HL-60 (cell line): ENCODE data around the gene KCNK18.

Experiments used
- DNase-seq, 2 experiments: peaks; one replicate each; pipeline ENCODE4 v3.0.0-alpha.2; 2010 to 2020; ENCODE audit warnings: low read depth in 1 of 2, low spot score in 1 of 2
- H3K27ac ChIP-seq: fragments of 250-450 bp; sonication (Bioruptor Pico); replicated peaks from 2 replicates; pipeline ENCODE4 v1.5.1; 2020; ENCODE audit warnings: mild to moderate bottlenecking, moderate library complexity
- H3K27me3 ChIP-seq: fragments of 250-450 bp; sonication (Bioruptor Pico); 2 replicates; pipeline ENCODE4 v1.5.1; 2021; ENCODE audit warnings: mild to moderate bottlenecking, moderate library complexity; ENCODE audit not compliant: insufficient read depth, poor library complexity, severe bottlenecking
- H3K4me3 ChIP-seq: replicated peaks from 2 replicates; pipeline ENCODE4 v1.5.1; 2011; ENCODE audit warnings: mild to moderate bottlenecking, control low read depth, low read length; ENCODE audit not compliant: insufficient read depth
- GABPA ChIP-seq: IDR thresholded peaks from 2 replicates; pipeline ENCODE4 v1.6.1; 2012; ENCODE audit warnings: low read depth
- POLR2AphosphoS5 ChIP-seq: IDR thresholded peaks from 2 replicates; pipeline ENCODE4 v1.6.1; 2012; ENCODE audit warnings: low read depth
- SPI1 ChIP-seq: IDR thresholded peaks from 2 replicates; pipeline ENCODE4 v1.6.1; 2012; ENCODE audit warnings: low read depth, mild to moderate bottlenecking, borderline replicate concordance
- TF ChIP-seq, protein P1 (sequence below): IDR thresholded peaks from one replicate; pipeline ENCODE4 v1.5.1; 2011; ENCODE audit warnings: low read length, control low read depth, inconsistent platforms; ENCODE audit not compliant: insufficient read depth
- TF ChIP-seq, protein P2 (sequence below): IDR thresholded peaks from 2 replicates; pipeline ENCODE4 v1.6.1; 2012; ENCODE audit warnings: low read depth; ENCODE audit not compliant: insufficient replicate concordance

The KCNK18 gene

DNA sequence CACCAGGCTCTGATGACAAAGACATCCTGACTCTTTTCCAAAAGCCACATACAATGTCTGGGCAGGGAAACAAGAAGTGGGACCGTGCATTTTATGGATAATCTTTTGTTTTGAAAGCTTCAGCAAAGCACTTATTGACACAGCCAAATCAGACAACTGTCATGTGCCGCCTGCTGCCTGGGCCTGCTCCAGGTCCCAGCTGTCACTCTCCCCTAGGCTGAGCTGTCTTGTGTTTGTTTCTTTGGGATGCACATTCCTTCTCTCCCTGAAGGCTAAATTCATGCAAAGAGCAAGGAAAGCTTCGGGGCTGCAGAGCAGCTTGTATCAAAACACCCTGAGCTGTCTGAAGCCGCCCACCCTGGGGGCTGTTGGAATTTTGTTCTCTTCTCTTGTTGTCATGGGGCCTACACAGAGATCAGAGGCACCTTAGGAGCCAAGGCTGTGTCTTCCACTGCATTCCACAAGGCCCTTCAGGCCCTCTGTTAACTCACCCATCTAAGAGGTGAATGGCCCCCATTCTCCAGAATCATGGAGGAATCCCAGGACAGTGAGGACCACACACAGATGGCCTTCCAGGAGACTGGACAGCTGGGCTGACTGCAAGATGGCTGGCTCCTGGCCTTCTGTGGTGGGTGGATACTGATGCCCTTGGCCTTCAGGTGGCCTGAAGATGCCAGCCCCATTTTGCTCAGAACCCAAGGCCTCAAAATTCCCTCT lies 25.8 kb downstream of the KCNK18 start:
- Histone ChIP-seq H3K27me3 (peaks cover 5% of the 10 kb centered on the region), H3K27ac (no peak overlapping the region), H3K4me3 (no peak overlapping the region)
- no peak for DNase-seq
- TF ChIP-seq, protein P1, sequence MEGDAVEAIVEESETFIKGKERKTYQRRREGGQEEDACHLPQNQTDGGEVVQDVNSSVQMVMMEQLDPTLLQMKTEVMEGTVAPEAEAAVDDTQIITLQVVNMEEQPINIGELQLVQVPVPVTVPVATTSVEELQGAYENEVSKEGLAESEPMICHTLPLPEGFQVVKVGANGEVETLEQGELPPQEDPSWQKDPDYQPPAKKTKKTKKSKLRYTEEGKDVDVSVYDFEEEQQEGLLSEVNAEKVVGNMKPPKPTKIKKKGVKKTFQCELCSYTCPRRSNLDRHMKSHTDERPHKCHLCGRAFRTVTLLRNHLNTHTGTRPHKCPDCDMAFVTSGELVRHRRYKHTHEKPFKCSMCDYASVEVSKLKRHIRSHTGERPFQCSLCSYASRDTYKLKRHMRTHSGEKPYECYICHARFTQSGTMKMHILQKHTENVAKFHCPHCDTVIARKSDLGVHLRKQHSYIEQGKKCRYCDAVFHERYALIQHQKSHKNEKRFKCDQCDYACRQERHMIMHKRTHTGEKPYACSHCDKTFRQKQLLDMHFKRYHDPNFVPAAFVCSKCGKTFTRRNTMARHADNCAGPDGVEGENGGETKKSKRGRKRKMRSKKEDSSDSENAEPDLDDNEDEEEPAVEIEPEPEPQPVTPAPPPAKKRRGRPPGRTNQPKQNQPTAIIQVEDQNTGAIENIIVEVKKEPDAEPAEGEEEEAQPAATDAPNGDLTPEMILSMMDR: no peak
- TF ChIP-seq, protein P2, sequence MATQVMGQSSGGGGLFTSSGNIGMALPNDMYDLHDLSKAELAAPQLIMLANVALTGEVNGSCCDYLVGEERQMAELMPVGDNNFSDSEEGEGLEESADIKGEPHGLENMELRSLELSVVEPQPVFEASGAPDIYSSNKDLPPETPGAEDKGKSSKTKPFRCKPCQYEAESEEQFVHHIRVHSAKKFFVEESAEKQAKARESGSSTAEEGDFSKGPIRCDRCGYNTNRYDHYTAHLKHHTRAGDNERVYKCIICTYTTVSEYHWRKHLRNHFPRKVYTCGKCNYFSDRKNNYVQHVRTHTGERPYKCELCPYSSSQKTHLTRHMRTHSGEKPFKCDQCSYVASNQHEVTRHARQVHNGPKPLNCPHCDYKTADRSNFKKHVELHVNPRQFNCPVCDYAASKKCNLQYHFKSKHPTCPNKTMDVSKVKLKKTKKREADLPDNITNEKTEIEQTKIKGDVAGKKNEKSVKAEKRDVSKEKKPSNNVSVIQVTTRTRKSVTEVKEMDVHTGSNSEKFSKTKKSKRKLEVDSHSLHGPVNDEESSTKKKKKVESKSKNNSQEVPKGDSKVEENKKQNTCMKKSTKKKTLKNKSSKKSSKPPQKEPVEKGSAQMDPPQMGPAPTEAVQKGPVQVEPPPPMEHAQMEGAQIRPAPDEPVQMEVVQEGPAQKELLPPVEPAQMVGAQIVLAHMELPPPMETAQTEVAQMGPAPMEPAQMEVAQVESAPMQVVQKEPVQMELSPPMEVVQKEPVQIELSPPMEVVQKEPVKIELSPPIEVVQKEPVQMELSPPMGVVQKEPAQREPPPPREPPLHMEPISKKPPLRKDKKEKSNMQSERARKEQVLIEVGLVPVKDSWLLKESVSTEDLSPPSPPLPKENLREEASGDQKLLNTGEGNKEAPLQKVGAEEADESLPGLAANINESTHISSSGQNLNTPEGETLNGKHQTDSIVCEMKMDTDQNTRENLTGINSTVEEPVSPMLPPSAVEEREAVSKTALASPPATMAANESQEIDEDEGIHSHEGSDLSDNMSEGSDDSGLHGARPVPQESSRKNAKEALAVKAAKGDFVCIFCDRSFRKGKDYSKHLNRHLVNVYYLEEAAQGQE: no peak
- TF ChIP-seq POLR2AphosphoS5 (no peak), SPI1 (no peak), GABPA (no peak)

DNA sequence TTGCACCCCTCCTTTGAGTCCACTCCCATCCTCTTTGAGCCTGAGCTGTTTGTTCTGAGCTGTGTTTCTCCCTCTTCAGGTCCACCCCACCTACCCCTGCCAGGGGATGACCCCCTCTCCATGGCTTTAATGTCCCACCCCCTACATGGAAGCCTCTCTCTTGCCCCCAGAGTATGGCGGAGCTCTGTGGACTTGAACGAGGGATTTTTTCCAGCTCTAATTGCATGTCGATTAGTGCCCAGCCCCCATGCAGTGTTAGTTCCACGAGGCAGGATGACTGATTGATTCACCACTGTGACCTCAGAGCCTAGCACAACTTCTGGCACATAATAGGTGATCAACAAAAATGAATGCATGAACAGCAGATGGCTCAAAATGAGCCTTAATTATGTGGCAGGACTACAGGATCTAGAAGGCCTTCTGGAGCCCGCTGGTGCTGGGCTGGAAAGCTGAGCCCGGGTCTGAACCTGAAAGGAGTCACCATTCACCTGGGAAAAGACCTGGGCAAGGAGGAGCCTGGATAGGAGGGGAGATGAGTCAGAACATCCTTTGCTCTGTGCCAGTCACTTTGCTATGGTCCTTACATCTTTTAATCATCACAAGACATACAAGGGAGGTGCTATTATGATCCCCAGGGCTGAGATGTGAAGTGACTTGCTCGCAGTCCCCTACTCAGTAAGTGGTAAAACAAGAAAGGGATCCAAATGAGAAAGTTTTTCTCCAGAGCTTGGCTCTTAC lies 26.6 kb downstream of the KCNK18 start:
- no peak for DNase-seq
- no peak overlapping the region for H3K4me3 ChIP-seq
- H3K27ac ChIP-seq: no peak overlapping the region
- TF ChIP-seq SPI1 (no peak), POLR2AphosphoS5 (no peak), GABPA (no peak)
- TF ChIP-seq, protein P1: no peak
- TF ChIP-seq, protein P2: no peak
- no peaks in the 10 kb centered on the region for H3K27me3 ChIP-seq

DNA sequence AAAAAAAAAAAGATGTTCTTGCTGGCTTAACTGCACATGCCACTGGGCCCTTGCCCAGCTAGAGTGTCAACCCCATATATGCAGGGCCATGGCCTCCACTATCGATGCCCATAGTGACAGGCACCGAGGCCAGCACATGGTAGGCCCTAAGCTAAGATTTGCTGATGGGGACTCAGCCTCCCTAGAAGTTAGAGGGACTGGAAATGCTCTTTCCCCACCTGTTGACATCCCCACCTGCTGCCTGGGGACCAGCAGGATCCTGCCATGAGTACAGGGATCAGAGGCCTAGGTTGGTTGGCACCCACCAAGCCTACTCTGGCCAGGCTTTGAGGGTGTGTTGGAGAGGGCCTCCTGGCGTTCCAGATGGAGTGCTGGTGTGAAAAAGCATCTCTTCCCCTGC lies 27.6 kb downstream of the KCNK18 start:
- no peak for DNase-seq
- Histone ChIP-seq H3K4me3 (no peak overlapping the region), H3K27me3 (no peaks in the 10 kb centered on the region), H3K27ac (no peak overlapping the region)
- TF ChIP-seq, protein P2: no peak
- TF ChIP-seq, protein P1: no peak
- no peak for TF ChIP-seq POLR2AphosphoS5
- no peak for TF ChIP-seq GABPA
- no peak for TF ChIP-seq SPI1
